Tibial artery (tissue), 4 donors: ENCODE data around the gene RCSD1.

Experiments
- DNase-seq, 2 donors: peaks; one replicate each; pipeline ENCODE4 v3.0.0-alpha.2; 2019
- H3K27ac ChIP-seq, 2 donors: fragments of 200-600 bp; sonication (generic) in 1 of 2; 1 replicate in 1 of 2; 2 replicates in 1 of 2; pipeline ENCODE4 v1.5.1; 2018 to 2019; ENCODE audit warnings: mild to moderate bottlenecking in 1 of 2
- H3K27me3 ChIP-seq, 2 donors: fragments of 200-600 bp; sonication (generic) in 1 of 2; one replicate each; pipeline versions ENCODE4 v1.5.1 to v1.6.0; 2016 to 2019
- H3K36me3 ChIP-seq, 3 donors: fragments of 200-600 bp; sonication (generic) in 2 of 3; one replicate each; pipeline ENCODE4 v1.5.1; 2016 to 2019; ENCODE audit warnings: mild to moderate bottlenecking in 2 of 3
- H3K4me1 ChIP-seq, 4 donors: fragments of 200-600 bp; sonication (generic) in 2 of 4; 1 replicate in 3 of 4; 2 replicates in 1 of 4; pipeline ENCODE4 v1.5.1; 2016 to 2019
- H3K4me3 ChIP-seq, 2 donors: fragments of 200-600 bp; sonication (generic) in 1 of 2; 1 replicate in 1 of 2; 2 replicates in 1 of 2; pipeline ENCODE4 v1.5.1; 2018 to 2019; ENCODE audit warnings: mild to moderate bottlenecking in 2 of 2
- H3K9me3 ChIP-seq, 3 donors: fragments of 200-600 bp; sonication (generic) in 1 of 3; one replicate each; pipeline ENCODE4 v1.5.1; 2016 to 2019
- intact Hi-C: fragments of 100-400 bp; cut with DNase I; formaldehyde crosslinking; loops from one replicate; pipeline ENCODE4 v1.15.0; 2023; ENCODE audit warnings: low total_unique reads
- TF ChIP-seq, protein P1 (sequence below), 2 experiments: fragments of 200-600 bp in 1 of 2; fragments of 450-650 bp in 1 of 2; IDR thresholded peaks; one replicate each; pipeline ENCODE4 v1.5.1; 2017 to 2019; ENCODE audit warnings: antibody characterized with exemption in 2 of 2, mild to moderate bottlenecking in 1 of 2, moderate library complexity in 1 of 2

Gene RCSD1, protein sequence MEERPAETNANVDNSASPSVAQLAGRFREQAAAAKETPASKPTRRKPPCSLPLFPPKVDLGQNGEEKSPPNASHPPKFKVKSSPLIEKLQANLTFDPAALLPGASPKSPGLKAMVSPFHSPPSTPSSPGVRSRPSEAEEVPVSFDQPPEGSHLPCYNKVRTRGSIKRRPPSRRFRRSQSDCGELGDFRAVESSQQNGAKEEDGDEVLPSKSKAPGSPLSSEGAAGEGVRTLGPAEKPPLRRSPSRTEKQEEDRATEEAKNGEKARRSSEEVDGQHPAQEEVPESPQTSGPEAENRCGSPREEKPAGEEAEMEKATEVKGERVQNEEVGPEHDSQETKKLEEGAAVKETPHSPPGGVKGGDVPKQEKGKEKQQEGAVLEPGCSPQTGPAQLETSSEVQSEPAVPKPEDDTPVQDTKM

DNA sequence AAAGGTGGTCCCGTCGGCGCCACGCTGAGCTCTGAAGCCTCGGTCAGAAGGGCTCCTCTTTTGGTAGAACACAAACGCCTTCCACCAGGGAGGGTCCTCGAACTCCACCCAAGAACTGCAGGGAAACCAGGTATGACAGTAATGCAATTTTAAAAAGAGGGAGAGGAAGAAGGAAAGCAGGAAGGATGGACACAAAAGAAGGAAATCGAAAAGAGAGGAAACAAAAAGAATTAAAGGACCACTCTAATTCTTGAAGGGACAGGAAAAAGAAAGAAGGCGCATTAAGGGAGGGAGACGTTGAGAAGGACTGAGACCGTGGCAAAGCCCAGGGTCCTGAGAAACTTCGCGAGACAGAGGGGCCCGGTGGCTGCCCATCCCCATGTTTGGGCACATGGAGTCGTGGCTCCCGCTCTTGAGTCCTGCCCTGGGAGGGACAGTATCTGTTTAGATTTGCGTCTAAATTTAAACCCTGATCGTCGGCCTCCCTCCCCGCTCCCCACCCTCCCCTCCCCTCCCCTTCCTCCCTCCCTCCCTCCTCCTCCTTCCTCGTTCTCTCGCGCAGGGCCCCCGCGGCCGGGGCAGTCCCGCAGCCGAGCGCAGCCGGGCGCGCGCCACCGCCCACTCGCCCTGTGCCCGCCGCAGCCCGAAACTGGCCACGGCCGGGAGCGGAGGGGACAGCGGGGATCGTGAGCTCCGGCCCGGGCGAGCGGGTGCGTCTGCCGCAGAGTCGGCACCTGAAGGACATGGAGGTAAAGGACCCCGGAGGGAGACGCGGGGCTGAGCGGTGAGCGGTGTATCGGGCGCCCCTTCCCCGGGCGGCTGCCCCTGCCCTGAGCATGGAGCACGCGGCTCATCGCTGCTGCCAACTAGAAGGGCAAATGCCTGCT lies at the start of gene RCSD1:
Gene RCSD1, plus strand, starts transcription at position 552 of the 887 bp plus-strand sequence. Its CDS starts 192 bp downstream, at position 744.
- peaks cover 0 to 35% (median 18%) of the 10 kb centered on the region in 4 donors for H3K4me1 ChIP-seq
- DNase-seq = no peak
- no peaks in the 10 kb centered on the region for H3K9me3 ChIP-seq
- H3K36me3 ChIP-seq = no peaks in the 10 kb centered on the region
- TF ChIP-seq, protein P1, sequence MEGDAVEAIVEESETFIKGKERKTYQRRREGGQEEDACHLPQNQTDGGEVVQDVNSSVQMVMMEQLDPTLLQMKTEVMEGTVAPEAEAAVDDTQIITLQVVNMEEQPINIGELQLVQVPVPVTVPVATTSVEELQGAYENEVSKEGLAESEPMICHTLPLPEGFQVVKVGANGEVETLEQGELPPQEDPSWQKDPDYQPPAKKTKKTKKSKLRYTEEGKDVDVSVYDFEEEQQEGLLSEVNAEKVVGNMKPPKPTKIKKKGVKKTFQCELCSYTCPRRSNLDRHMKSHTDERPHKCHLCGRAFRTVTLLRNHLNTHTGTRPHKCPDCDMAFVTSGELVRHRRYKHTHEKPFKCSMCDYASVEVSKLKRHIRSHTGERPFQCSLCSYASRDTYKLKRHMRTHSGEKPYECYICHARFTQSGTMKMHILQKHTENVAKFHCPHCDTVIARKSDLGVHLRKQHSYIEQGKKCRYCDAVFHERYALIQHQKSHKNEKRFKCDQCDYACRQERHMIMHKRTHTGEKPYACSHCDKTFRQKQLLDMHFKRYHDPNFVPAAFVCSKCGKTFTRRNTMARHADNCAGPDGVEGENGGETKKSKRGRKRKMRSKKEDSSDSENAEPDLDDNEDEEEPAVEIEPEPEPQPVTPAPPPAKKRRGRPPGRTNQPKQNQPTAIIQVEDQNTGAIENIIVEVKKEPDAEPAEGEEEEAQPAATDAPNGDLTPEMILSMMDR (IDR thresholded peaks at IDR 0.05) = no peak
- intact Hi-C loops = no loop called here
- peak within 1 kb of the TSS; percentile 43 to 72 for H3K27ac ChIP-seq
- peak within 1 kb of the TSS; percentile 57 to 73 for H3K4me3 ChIP-seq
- H3K27me3 ChIP-seq = no peaks in the 10 kb centered on the region

DNA sequence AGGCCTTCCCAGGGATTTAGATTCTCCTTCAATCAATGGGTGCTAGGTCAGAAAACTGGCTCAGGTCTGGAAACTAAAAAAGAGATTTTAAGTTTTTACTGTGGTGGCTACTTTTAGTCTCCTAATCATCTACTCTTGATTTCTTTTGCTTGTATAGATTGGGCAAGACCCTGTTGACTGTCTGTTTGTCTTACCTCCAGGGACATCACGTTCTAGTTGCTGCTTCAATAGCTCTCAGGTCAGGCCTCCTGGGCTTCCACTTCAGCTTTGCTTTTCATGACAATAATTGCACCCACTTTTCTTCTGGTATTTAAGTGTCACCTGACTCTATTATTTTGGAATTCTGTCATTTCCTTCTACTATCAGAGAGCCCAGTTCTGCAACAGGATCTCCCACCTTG lies 48.0 kb upstream of the RCSD1 start:
- no peaks in the 10 kb centered on the region for H3K27me3 ChIP-seq
- no peak for DNase-seq
- H3K36me3 ChIP-seq = no peaks in the 10 kb centered on the region
- TF ChIP-seq, protein P1 (IDR thresholded peaks at IDR 0.05) = no peak
- H3K9me3 ChIP-seq = no peaks in the 10 kb centered on the region
- intact Hi-C loops = no loop called here
- H3K27ac ChIP-seq = no peak overlapping the region
- no peaks in the 10 kb centered on the region for H3K4me1 ChIP-seq
- H3K4me3 ChIP-seq = no peak overlapping the region

DNA sequence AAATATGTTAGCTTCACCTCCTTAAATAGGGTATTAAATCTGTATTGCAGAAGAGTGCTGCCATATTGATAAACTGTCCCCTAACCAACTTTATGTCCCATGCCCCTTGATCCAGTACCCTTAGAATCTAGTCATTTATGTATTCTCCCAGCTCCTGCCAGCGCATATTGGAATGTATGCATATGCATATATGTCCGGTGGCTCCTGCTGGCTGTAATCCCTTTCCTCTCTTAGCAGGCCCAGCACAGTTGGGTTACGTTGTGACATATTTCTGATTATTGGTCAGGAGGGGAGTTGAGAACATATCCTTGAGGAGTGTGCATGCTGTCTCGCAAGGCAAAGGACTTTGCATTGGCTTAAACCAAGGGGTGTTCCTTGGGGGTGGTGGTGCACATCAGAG lies 47.3 kb upstream of the RCSD1 start:
- intact Hi-C loops = no loop called here
- no peak overlapping the region for H3K27ac ChIP-seq
- no peaks in the 10 kb centered on the region for H3K36me3 ChIP-seq
- H3K27me3 ChIP-seq = no peaks in the 10 kb centered on the region
- H3K9me3 ChIP-seq = no peaks in the 10 kb centered on the region
- no peak overlapping the region for H3K4me3 ChIP-seq
- TF ChIP-seq, protein P1 (IDR thresholded peaks at IDR 0.05) = no peak
- H3K4me1 ChIP-seq = no peaks in the 10 kb centered on the region
- DNase-seq = no peak

DNA sequence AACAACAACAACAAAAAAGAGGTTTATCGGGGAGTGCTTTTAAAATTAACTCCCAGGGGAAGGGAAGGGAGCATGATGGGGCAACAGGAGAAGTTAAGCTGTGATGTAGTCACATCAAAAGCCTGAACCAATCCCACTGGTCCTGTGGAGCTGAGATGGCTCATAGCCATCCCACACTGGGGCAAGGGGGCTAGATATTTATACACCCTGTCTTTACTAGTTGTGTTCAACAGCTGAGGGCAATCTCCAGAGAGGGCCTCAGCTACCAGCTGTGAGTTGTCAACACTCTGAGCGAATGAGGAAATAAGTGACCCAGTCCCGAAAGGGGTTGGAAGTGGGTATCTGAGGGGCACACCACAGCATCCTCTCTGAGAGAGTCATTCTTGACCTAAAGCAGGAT lies 45.5 kb upstream of the RCSD1 start:
- H3K4me1 ChIP-seq = no peaks in the 10 kb centered on the region
- DNase-seq = no peak
- intact Hi-C loops = no loop called here
- no peaks in the 10 kb centered on the region for H3K27me3 ChIP-seq
- no peaks in the 10 kb centered on the region for H3K9me3 ChIP-seq
- no peak overlapping the region for H3K4me3 ChIP-seq
- TF ChIP-seq, protein P1 (IDR thresholded peaks at IDR 0.05) = no peak
- no peaks in the 10 kb centered on the region for H3K36me3 ChIP-seq
- H3K27ac ChIP-seq = no peak overlapping the region

DNA sequence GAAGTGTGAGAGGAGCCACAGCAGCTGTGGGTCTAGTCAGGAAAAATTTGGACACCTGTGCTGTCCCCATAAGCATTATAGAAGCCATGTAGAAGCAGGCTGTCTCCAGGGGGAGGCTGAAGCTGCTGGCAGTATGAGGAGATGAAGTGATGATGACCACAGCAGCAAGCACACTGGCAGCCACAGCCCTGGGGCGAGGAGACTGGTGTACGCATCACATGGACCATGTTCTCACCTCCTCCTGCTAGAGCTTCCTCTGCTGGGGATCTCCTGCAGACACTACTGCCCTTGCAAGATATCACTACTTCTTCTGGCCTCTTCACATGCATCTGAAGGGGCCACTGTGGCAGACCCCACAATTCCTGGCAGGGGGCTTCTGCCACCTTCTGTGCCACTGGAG lies 42.7 kb upstream of the RCSD1 start:
- no peaks in the 10 kb centered on the region for H3K36me3 ChIP-seq
- no peaks in the 10 kb centered on the region for H3K9me3 ChIP-seq
- DNase-seq = no peak
- no peaks in the 10 kb centered on the region for H3K27me3 ChIP-seq
- H3K4me3 ChIP-seq = no peak overlapping the region
- H3K4me1 ChIP-seq = no peaks in the 10 kb centered on the region
- intact Hi-C loops = no loop called here
- TF ChIP-seq, protein P1 (IDR thresholded peaks at IDR 0.05) = no peak
- no peak overlapping the region for H3K27ac ChIP-seq
